ENCODE data around the gene CHD9.

Gene CHD9

GRCh38 chr16:53052519-53053501, 2.0 kb upstream of the CHD9 start, which contains the start of gene CHD9NB:
Gene CHD9NB (minus strand): TSS chr16:53052897. CDS start chr16:53044158, 8,739 bp downstream.
- H3K27ac ChIP-seq (ENCODE audit: low read depth, low read length), result no peak within 1 kb of the TSS
- H3K36me3 ChIP-seq (ENCODE audit: control insufficient read depth, insufficient read depth, low read length), result no peaks in the 10 kb centered on the region
- no peak within 1 kb of the TSS for H3K9ac ChIP-seq (ENCODE audit: low read length)
- no peak within 1 kb of the TSS for H3K4me3 ChIP-seq (ENCODE audit: low read length)
- H3K27me3 ChIP-seq (ENCODE audit: control insufficient read depth, insufficient read depth, low read length), result no peaks in the 10 kb centered on the region
- H3K4me1 ChIP-seq (ENCODE audit: control insufficient read depth, insufficient read depth, low read length), result peaks cover 11% of the 10 kb centered on the region

- no peak overlapping the region for H3K9ac ChIP-seq (ENCODE audit: low read length)
- peaks cover 11% of the 10 kb centered on the region for H3K4me1 ChIP-seq (ENCODE audit: control insufficient read depth, insufficient read depth, low read length)
- no peaks in the 10 kb centered on the region for H3K27me3 ChIP-seq (ENCODE audit: control insufficient read depth, insufficient read depth, low read length)
- no peak overlapping the region for H3K27ac ChIP-seq (ENCODE audit: low read depth, low read length)
- H3K36me3 ChIP-seq (ENCODE audit: control insufficient read depth, insufficient read depth, low read length), result no peaks in the 10 kb centered on the region
- peak overlapping the region; percentile 82 for H3K4me3 ChIP-seq (ENCODE audit: low read length)
Observed at GRCh38 chr16:53053967-53054669, 673 bp upstream of the CHD9 start.

GRCh38 chr16:53055541-53056391, 975 bp downstream of the CHD9 start:
- Histone ChIP-seq H3K36me3 (ENCODE audit: control insufficient read depth, insufficient read depth, low read length) (no peaks in the 10 kb centered on the region), H3K9ac (ENCODE audit: low read length) (peak overlapping the region; percentile 45), H3K4me3 (ENCODE audit: low read length) (peak overlapping the region; percentile 82), H3K4me1 (ENCODE audit: control insufficient read depth, insufficient read depth, low read length) (peaks cover 11% of the 10 kb centered on the region), H3K27me3 (ENCODE audit: control insufficient read depth, insufficient read depth, low read length) (no peaks in the 10 kb centered on the region), H3K27ac (ENCODE audit: low read depth, low read length) (peak overlapping the region; percentile 83)

GRCh38 chr16:53056392-53056881, 1.6 kb downstream of the CHD9 start:
- Histone ChIP-seq H3K36me3 (ENCODE audit: control insufficient read depth, insufficient read depth, low read length) (no peaks in the 10 kb centered on the region), H3K9ac (ENCODE audit: low read length) (no peak overlapping the region), H3K27me3 (ENCODE audit: control insufficient read depth, insufficient read depth, low read length) (no peaks in the 10 kb centered on the region), H3K4me3 (ENCODE audit: low read length) (no peak overlapping the region), H3K4me1 (ENCODE audit: control insufficient read depth, insufficient read depth, low read length) (peaks cover 11% of the 10 kb centered on the region), H3K27ac (ENCODE audit: low read depth, low read length) (peak overlapping the region; percentile 83)

GRCh38 chr16:53057658-53058057, 2.9 kb downstream of the CHD9 start:
- Histone ChIP-seq H3K36me3 (ENCODE audit: control insufficient read depth, insufficient read depth, low read length) (no peaks in the 10 kb centered on the region), H3K27ac (ENCODE audit: low read depth, low read length) (no peak overlapping the region), H3K4me3 (ENCODE audit: low read length) (no peak overlapping the region), H3K27me3 (ENCODE audit: control insufficient read depth, insufficient read depth, low read length) (no peaks in the 10 kb centered on the region), H3K9ac (ENCODE audit: low read length) (no peak overlapping the region), H3K4me1 (ENCODE audit: control insufficient read depth, insufficient read depth, low read length) (peaks cover 11% of the 10 kb centered on the region)

GRCh38 chr16:53058441-53058840, 3.6 kb downstream of the CHD9 start:
- no peak overlapping the region for H3K9ac ChIP-seq (ENCODE audit: low read length)
- peaks cover 11% of the 10 kb centered on the region for H3K4me1 ChIP-seq (ENCODE audit: control insufficient read depth, insufficient read depth, low read length)
- H3K36me3 ChIP-seq (ENCODE audit: control insufficient read depth, insufficient read depth, low read length), result no peaks in the 10 kb centered on the region
- H3K27ac ChIP-seq (ENCODE audit: low read depth, low read length), result no peak overlapping the region
- no peaks in the 10 kb centered on the region for H3K27me3 ChIP-seq (ENCODE audit: control insufficient read depth, insufficient read depth, low read length)
- no peak overlapping the region for H3K4me3 ChIP-seq (ENCODE audit: low read length)

- Histone ChIP-seq H3K27me3 (ENCODE audit: control insufficient read depth, insufficient read depth, low read length) (no peaks in the 10 kb centered on the region), H3K27ac (ENCODE audit: low read depth, low read length) (no peak overlapping the region), H3K9ac (ENCODE audit: low read length) (no peak overlapping the region), H3K4me3 (ENCODE audit: low read length) (no peak overlapping the region), H3K4me1 (ENCODE audit: control insufficient read depth, insufficient read depth, low read length) (peaks cover 11% of the 10 kb centered on the region), H3K36me3 (ENCODE audit: control insufficient read depth, insufficient read depth, low read length) (no peaks in the 10 kb centered on the region)
Observed at GRCh38 chr16:53058882-53059281, 4.1 kb downstream of the CHD9 start.

GRCh38 chr16:53059672-53060071, 4.9 kb downstream of the CHD9 start:
- H3K27ac ChIP-seq (ENCODE audit: low read depth, low read length), result peak overlapping the region; percentile 14
- H3K27me3 ChIP-seq (ENCODE audit: control insufficient read depth, insufficient read depth, low read length), result no peaks in the 10 kb centered on the region
- peaks cover 11% of the 10 kb centered on the region for H3K4me1 ChIP-seq (ENCODE audit: control insufficient read depth, insufficient read depth, low read length)
- no peak overlapping the region for H3K9ac ChIP-seq (ENCODE audit: low read length)
- H3K36me3 ChIP-seq (ENCODE audit: control insufficient read depth, insufficient read depth, low read length), result no peaks in the 10 kb centered on the region
- H3K4me3 ChIP-seq (ENCODE audit: low read length), result no peak overlapping the region

- Histone ChIP-seq H3K4me1 (ENCODE audit: control insufficient read depth, insufficient read depth, low read length) (peaks cover 3% of the 10 kb centered on the region), H3K27me3 (ENCODE audit: control insufficient read depth, insufficient read depth, low read length) (no peaks in the 10 kb centered on the region), H3K36me3 (ENCODE audit: control insufficient read depth, insufficient read depth, low read length) (no peaks in the 10 kb centered on the region), H3K9ac (ENCODE audit: low read length) (no peak overlapping the region), H3K27ac (ENCODE audit: low read depth, low read length) (no peak overlapping the region), H3K4me3 (ENCODE audit: low read length) (no peak overlapping the region)
Observed at GRCh38 chr16:53061256-53061655, 6.5 kb downstream of the CHD9 start.

- Histone ChIP-seq H3K4me1 (ENCODE audit: control insufficient read depth, insufficient read depth, low read length) (no peaks in the 10 kb centered on the region), H3K27me3 (ENCODE audit: control insufficient read depth, insufficient read depth, low read length) (no peaks in the 10 kb centered on the region), H3K4me3 (ENCODE audit: low read length) (no peak overlapping the region), H3K36me3 (ENCODE audit: control insufficient read depth, insufficient read depth, low read length) (no peaks in the 10 kb centered on the region), H3K27ac (ENCODE audit: low read depth, low read length) (no peak overlapping the region), H3K9ac (ENCODE audit: low read length) (no peak overlapping the region)
Observed at GRCh38 chr16:53061701-53062159, 6.9 kb downstream of the CHD9 start.

- no peaks in the 10 kb centered on the region for H3K36me3 ChIP-seq (ENCODE audit: control insufficient read depth, insufficient read depth, low read length)
- no peaks in the 10 kb centered on the region for H3K27me3 ChIP-seq (ENCODE audit: control insufficient read depth, insufficient read depth, low read length)
- no peak overlapping the region for H3K9ac ChIP-seq (ENCODE audit: low read length)
- no peak overlapping the region for H3K27ac ChIP-seq (ENCODE audit: low read depth, low read length)
- no peaks in the 10 kb centered on the region for H3K4me1 ChIP-seq (ENCODE audit: control insufficient read depth, insufficient read depth, low read length)
- H3K4me3 ChIP-seq (ENCODE audit: low read length), result no peak overlapping the region
Observed at GRCh38 chr16:53064081-53064578, 9.3 kb downstream of the CHD9 start.

All from rectal smooth muscle tissue (tissue), 1 donor.